ENCODE measurements around the gene VAT1L.

Gene VAT1L, protein sequence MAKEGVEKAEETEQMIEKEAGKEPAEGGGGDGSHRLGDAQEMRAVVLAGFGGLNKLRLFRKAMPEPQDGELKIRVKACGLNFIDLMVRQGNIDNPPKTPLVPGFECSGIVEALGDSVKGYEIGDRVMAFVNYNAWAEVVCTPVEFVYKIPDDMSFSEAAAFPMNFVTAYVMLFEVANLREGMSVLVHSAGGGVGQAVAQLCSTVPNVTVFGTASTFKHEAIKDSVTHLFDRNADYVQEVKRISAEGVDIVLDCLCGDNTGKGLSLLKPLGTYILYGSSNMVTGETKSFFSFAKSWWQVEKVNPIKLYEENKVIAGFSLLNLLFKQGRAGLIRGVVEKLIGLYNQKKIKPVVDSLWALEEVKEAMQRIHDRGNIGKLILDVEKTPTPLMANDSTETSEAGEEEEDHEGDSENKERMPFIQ

DNA sequence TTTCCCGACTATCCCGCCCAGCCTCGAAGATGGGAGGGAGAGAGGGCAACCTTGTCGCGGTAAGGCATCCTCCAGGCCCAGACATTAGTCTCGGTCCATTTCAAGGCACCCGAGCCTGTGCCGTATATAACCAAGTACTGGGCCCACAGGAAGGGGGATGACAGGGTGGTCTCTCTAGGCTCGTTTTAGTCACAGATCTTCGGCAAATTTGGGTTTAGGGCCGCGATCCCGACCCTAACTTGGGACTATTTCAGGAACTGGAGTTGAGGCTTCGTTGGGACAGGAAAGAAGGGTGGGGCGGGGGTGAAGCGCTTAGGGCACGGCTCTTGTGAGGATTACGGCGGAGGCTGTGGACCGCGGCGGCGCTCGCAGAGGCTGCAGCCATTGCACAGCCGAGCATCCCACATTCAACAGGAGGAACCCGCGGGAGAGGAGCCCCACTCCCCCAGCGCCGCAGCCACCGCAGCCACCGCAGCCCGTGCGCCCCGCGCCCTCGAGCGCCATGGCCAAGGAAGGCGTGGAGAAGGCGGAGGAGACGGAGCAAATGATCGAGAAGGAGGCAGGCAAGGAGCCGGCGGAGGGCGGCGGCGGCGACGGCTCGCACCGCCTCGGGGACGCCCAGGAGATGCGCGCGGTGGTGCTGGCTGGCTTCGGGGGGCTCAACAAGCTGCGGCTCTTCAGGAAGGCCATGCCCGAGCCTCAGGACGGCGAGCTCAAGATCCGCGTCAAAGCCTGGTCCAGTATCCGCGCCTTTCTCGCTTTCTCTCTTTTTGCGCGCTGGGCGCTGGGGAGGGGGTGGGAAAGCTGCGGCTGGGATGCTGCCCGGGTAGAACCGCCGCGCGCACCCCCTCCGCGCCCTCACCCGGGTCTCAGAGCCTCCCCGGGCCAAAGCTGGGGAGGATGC, at the start of gene VAT1L:
TSS of gene VAT1L (plus strand) at position 384 of the 904 bp plus-strand sequence. CDS start at position 503, 119 bp downstream.
- DNase-seq (ENCODE audit: low read depth in 2 of 2), result no peak

DNA sequence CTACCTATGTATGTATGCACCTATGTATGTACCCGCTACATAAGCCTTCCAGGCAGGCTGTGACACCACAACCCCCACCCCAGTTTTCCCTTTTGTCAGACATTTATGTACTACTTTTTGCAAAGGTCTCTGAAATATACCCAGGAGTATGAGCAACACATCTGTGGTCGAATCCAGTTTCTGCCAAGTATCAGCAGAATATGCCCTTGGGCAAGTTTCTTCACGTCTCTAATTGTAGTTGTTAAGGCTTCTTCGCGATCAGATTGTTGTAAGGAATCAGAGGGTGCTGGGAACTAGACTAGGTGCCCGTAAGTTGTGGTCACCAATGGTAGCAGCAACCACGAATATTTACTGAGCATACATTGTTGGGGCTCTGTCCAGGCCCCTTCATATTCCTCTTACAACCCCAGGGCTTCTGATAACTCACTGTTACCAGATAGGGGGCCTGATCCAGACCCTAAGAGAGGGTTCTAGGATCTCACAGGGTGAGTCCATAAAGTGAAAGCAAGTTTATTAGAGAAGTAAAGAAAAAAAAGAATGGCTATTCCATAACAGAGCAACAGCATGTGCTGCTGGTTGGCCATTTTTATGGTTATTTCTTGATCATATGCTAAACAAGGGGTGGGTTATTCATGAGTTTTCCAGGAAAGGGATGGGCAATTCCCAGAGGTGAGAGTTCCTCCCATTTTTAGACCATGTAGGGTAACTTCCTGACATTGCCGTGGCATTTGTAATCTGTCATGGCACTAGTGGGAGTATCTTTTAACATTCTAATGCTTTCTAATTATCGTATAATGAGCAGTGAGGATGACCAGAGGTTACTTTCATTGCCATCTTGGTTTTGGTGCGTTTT, 49.4 kb upstream of the VAT1L start:
- DNase-seq (ENCODE audit: low read depth in 2 of 2), result no peak

DNA sequence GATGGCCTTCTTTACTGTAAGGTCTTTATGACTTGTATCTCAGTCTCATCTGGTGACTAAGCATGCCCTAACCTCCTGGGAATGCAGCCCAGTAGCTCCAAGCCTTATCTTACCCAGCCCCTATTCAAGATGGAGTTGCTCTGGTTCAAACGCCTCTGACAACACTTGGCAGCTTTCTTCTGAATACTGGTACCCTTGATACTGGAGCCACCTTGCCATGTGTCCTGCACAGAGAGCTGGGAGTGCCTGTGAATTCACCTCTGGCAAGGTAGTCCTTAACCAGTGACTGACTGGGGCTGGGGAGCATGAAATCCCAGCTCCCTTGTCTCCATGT, 48.8 kb upstream of the VAT1L start:
- no peak for DNase-seq (ENCODE audit: low read depth in 2 of 2)

DNA sequence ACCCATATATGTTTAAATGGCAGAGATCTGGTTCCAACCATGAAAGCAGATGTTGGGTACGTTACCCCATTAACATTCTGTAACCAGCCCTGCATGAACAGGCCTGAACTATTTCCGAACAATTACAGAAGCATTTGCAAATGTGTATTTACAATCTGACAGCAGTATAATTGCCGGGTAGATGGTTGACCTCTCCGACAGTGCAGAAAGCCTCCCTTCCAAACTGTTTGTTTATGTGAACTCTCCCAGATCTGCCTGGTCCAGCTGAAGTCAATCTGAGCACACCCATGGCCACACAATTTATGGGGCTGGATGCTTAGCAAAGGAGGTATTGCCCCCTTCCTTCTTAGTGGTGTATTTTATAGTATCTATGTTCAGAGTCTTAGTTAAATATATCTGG, 44.2 kb upstream of the VAT1L start:
- no peak for DNase-seq (ENCODE audit: low read depth in 2 of 2)

DNA sequence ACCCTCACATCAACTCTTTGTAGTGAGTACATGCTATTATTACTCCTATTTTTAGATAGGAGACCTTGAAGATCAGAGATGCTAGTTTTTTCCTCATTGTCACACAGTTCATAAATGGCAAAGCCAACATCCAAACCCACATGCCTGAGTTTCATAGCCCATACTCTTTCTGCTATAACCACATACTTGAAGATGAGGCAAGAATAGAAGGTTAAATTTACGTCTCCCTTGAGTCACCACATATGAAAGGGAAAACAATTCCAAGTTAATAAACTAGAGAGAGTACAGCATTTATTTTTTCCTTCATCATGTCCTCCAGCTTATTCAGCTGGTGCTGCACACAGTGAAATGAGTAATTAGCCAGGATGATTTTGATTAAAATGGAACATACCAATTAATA, 42.4 kb upstream of the VAT1L start:
- no peak for DNase-seq (ENCODE audit: low read depth in 2 of 2)

DNA sequence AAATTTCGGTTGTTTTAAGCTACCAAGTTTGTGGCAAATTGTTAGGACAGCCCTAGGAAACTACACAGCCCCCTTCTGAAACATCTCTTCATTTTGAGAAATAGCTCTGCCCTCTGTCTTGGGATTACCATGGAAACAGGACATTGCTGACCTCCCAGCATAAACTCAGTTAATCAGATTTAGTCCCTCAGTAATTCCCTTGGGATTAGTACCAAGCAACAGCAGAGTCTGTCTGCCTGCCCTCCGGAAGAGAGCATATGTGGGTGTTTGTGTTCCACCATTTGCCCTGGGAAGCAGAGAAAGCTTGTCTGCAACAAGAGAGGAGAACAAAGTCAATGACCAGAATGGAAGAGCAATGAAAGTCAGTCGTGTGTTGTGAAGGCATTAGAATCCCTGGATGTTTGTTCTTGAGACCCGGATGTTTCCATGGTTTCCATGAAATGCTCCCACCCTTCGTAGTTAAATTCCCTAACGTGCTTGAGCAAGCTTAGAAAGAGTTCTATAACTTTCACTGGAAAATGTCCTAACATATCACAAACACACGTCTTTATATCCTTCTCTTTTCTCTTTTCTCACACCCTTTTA, 39.9 kb upstream of the VAT1L start:
- DNase-seq (ENCODE audit: low read depth in 2 of 2), result no peak

DNA sequence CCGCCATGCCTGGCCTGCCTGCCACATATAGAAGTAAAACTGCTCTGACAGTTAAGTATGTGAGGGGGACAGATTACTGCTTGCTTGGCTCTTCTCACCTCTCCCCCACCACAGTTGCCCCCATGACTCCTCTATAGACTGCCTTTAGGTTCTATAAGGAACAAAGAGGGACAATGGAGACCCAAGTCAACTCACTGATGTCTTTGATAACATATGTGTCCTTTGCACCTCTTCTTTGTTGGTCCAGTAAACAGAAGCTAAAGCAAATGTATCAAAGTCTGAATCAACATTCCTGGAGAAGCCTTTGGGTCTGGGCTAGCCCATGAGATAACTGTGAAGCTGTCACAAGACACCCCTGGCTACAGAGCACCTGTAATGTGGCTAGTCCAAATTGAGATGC, 38.9 kb upstream of the VAT1L start:
- DNase-seq (ENCODE audit: low read depth in 2 of 2), result no peak

DNA sequence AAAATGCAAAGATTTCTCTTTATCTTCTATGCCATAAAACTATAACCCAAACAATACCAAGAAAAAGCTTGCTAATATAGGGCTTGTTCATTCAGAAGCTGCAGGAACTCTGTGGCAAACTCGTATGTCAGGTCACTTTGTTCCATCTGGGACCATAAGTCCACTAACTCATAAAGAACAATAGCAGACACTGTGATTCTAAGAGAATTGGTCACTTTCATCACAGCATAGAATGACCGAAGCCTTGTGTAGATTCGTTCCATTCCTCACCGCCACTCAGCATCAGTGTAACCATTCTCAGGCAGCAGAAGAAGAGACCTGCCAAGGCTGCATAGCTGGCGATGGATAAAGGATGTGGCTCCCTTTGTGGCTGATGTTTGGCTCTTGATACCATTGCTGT, 30.3 kb upstream of the VAT1L start:
- DNase-seq (ENCODE audit: low read depth in 2 of 2), result no peak

DNA sequence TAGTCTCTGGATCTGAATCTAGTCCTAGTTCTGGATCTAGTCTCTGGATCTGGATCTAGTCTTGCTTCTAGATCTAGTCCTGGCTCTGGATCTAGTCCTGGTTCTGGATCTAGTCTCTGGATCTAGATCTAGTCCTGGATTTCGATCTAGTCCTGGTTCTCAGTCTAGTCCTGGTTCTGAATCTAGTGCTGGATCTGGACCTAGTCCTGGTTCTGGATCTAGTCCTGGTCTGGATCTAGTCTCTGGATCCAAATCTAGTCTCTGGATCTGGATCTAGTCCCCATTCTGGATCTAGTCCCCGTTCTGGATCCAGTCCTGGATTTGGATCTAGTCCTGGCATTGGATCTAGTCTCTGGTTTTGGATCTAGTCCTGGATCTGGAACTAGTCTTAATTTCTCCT, 29.9 kb upstream of the VAT1L start:
- no peak for DNase-seq (ENCODE audit: low read depth in 2 of 2)

DNA sequence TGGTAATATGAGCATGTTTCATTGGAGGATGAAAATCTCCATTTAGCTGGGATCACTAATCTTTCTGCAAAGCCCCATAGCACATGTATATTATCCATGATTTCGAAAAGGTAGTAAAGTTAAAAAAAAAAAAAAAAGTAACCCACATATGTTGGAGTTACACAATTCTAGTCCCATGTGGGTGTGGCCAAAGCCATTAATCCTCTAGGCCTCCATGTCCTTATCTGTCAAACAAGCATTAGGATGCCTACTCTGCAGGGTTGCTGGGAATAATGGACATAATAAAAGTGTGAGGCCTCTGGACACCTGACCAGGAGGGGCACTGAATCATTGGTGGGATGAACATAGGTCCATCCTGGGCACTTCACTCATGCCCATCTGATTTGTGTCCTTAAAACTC, 29.2 kb upstream of the VAT1L start:
- DNase-seq (ENCODE audit: low read depth in 2 of 2), result no peak

DNA sequence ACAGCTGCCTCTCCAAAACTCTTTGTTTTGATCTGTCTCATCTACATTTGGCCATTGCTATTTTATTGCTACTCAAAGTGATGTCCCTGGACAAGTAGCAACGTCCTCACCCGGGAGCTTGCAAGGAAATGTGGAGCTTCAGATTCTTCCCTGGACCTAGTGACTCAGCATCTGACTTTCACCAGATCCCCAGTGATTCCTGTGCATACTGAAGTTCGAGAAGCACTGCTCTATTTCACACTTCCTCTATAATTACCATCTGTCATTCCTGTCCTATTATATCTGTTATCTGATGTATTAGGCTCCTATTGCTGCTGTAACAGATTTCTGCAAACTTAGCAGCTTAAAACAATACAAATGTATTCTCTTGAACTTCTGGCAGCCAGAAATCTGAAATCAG, 28.5 kb upstream of the VAT1L start:
- no peak for DNase-seq (ENCODE audit: low read depth in 2 of 2)

DNA sequence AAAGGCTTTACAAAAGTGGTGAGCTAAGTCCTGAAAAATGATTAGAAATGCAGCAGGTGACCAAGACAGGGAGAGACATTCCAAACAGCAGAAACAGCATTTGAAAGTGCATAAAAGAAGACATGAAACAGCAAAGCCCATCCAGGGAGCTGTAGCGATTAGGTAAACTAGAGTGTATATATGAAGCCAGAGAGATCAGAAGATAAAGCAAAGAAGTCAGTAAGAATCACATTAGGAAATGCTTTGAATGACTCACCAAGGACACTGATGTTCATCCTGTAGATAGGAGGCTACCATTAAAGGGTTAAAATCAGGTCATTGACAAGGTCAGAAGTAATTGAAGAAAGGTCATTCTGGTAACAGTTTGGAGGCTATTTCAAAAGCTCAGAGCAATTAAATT, 27.6 kb upstream of the VAT1L start:
- DNase-seq (ENCODE audit: low read depth in 2 of 2), result no peak

DNA sequence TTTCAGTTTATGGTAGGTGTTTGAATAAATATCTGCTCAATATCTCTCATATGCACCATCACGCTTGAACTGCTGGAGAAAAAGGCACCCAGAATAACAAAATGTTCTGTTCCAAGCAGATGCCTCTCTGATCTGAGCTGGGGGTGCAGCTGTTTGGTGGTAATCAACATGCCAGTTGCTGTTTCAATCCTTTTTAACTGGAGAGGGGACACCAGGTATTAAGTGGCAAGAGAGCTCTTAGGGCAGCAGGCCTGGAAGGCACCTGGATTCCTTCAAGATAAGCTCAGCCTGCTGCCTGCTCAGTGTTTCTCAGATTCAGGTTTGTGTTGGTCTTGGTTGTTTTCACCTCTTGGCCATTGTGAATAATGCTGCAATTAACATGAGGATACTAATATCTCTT, 27.2 kb upstream of the VAT1L start:
- no peak for DNase-seq (ENCODE audit: low read depth in 2 of 2)

DNA sequence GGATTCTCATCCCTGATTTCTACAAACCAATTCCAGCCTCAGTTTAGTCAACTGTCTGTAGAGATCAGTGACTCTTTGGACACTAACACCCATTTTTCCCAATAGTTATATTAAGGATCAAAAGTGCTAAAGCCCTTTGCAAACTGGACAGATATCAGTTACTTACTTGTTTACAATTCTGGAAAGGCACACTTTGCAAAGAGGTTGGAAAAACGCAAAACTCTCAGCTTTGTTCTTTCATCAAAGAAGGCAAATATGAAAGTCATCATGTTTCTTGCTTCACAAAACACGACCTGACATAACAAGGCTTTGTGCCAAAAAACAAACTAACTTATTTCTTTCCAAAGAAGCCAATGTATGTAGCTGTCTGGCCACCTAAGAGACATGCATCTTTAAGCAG, 26.1 kb upstream of the VAT1L start:
- DNase-seq (ENCODE audit: low read depth in 2 of 2), result no peak

DNA sequence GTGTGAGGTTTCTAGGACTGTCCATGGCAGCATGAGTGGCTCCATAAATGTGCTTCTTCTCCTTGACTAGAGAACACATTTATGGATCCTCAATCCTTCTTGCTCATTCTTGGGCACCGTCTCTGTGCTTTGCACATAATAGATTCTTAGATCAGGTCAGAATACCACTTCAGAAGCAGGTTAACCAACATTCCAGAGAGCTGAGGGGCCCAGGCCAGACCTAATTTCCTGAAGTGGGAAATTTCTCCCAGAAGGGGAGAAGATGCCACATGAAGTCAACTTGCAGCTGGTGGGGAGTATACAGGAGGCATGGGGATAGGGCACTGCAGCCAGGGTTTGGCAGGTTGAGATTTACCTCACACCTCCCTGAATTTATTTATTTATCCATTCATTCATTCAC, 24.4 kb upstream of the VAT1L start:
- no peak for DNase-seq (ENCODE audit: low read depth in 2 of 2)

DNA sequence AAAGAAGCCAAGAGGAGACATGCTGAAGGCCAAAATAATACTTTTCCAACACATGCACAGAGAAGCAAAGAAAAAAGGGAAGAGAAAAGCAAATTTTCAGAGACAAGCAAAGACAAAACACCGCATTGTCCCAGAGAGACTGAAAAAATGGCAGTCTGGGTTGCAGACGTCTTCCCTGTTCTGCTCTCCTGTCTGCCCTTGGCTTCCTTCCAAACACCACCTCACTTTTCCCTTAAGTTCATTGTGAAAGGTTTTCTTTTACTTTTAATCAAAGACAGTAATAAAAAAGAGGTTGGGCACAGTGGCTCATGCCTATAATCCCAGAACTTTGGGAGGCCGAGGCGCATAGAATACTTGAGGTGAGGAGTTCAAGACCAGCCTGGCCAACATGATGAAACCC, 21.2 kb upstream of the VAT1L start:
- DNase-seq (ENCODE audit: low read depth in 2 of 2), result no peak

DNA sequence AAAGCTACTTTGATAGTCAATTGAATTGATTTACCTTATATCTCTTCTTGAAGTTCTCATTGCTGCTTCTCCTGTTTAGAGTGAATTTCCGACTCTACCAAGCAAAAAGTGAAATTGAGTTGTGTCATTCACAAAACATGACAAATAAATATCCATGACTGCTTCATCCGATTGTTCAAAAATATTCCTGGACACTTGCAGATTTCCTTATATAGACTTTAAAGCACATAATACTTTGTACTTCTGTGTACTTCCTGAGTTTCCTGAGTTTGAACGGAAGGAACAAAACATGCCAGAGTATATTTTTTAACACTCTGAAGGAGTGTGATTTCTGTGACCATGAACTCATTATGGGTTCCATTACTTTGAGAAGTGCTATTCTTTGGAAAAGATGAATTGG, 20.5 kb upstream of the VAT1L start:
- no peak for DNase-seq (ENCODE audit: low read depth in 2 of 2)

DNA sequence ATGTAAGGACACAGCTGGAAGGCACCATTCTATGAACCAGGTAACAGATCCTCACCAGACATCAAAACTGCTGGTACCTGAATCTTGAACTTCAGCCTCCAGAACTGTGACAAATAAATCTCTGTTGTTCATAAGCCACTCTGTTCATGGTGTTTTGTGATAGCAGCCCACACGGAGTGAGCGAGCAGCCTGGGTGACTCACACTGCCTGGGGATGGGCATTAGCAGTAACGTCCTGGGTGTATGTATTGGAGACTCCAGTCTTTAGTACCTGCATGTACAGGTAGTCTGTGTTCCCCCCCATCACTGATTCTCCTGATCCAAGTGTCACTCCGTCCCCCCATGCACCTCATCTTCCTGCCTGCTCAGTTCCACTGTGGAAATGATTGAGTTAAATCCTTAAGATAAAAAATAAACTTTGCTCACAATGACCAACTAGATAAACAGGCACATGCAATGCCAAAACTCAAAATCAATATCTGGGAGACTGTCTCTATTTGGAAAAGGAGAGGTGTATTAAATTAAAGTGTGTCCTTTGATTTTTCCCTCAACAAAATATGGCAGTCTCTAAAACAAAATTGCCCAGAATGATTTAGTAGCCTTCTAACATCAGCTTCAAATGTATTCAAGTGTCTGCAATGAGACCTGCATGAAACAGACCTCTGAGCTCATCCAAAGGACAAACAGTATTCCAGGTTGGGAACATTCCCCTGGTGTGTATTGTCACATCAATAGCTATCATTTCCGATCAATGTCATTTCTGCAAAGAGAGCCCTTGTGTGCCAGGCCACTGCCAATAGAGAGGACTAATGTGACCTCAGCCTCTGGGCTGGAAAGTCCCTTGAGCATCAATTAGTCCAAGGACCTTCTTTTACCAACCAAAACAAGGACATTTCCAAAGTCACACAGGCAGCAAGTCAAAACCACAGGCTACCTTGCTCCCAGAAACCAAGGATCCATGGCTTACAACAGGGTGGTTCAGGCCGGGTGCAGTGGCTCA, 12.2 kb upstream of the VAT1L start:
- no peak for DNase-seq (ENCODE audit: low read depth in 2 of 2)

DNA sequence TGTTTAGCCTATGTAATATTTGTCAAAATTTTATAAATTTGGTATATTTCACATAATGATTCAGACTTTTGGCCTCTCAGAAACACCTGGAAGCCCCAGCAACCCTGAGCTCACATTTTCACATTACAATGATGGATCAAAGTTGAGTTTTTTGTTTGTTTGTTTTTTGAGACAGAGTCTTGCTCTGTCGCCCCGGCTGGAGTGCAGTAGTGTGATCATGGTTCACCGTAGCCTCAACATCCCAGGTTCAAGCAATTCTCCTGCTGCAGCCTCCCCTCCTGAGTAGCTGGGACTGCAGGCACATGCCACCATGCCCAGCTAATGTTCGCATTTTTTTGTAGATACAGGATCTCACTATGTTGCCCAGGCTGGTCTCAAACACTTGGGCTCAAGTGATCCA, 10.6 kb upstream of the VAT1L start:
- DNase-seq (ENCODE audit: low read depth in 2 of 2), result no peak

DNA sequence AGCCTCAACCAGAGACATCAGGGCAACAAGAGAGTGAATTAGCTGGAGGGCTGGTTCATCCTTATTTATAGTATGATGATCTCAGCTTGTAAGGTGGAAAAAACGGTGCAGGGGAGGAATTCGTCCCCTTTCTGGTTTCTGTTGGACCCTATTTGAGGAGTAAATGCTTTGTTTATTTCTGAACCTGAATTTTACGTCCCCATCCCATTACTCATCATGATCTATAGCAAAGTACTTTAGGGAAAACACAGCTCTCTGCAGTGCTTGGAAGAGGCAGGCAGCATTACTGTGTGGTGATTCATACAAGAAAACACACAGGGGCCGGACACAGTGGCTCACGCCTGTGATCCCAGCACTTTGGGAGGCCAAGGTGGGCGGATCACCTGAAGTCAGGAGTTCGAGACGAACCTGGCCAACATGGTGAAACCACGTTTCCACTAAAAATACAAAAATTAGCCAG, 8.0 kb upstream of the VAT1L start:
- DNase-seq (ENCODE audit: low read depth in 2 of 2), result no peak

DNA sequence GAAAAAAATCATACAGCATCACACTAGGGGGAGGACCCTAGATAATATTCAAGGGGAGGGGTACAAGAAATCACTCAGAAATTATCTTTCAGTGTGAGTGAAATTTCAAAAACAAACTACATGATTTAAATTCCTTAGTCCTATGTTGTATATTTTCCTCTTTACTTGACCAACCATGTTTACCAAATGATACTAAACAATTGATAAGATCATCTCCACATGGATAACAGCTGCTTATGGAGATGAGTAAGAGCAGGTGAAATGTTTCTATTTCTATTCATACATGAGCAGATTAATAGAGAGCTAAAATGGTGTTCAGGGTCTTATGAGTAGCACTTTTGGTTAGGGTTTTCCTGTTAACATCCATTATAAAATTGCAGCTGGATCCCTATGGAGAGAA, 7.3 kb upstream of the VAT1L start:
- DNase-seq (ENCODE audit: low read depth in 2 of 2), result no peak
